Ascending aorta (tissue), 2 donors: Measurements from ENCODE around the gene NEK11. TPM values are rescaled to one million over a fixed set of nuclear protein-coding genes. Genes with fewer than 3 reads are reported as not detected.

Experiments used
- DNase-seq, 2 donors: peaks; one replicate each; pipeline ENCODE4 v3.0.0-alpha.2; 2019; ENCODE audit warnings: low spot score in 2 of 2
- H3K27ac ChIP-seq, 2 donors: fragments of 200-600 bp; sonication (generic); one replicate each; pipeline ENCODE4 v1.5.1; 2016 to 2017; ENCODE audit warnings: mild to moderate bottlenecking in 1 of 2
- H3K27me3 ChIP-seq: fragments of 200-600 bp; sonication (generic); one replicate; pipeline ENCODE4 v1.5.1; 2017
- H3K36me3 ChIP-seq, 2 donors: fragments of 200-600 bp; sonication (generic); one replicate each; pipeline ENCODE4 v1.5.1; 2016
- H3K4me1 ChIP-seq, 2 donors: fragments of 200-600 bp; sonication (generic); one replicate each; pipeline ENCODE4 v1.5.1; 2016 to 2017; ENCODE audit warnings: mild to moderate bottlenecking in 1 of 2
- H3K4me3 ChIP-seq, 2 donors: fragments of 200-600 bp; sonication (generic); one replicate each; pipeline ENCODE4 v1.5.1; 2016 to 2017; ENCODE audit warnings: mild to moderate bottlenecking in 1 of 2
- H3K9me3 ChIP-seq, 2 donors: fragments of 200-600 bp; sonication (generic); one replicate each; pipeline ENCODE4 v1.5.1; 2016
- CTCF ChIP-seq, 3 experiments: fragments of 200-600 bp in 2 of 3; fragments of 450-650 bp in 1 of 3; sonication (generic) in 2 of 3; IDR thresholded peaks; one replicate each; pipeline ENCODE4 v1.5.1; 2016 to 2019; ENCODE audit warnings: antibody characterized with exemption in 3 of 3, mild to moderate bottlenecking in 1 of 3, moderate library complexity in 1 of 3
- intact Hi-C: fragments of 100-400 bp; cut with DNase I; formaldehyde crosslinking; loops from one replicate; pipeline ENCODE4 v1.15.1; 2023
- total RNA-seq: library from RNA; depleted of rRNA; stranded (reverse); fragments of >200 nt; gene quantifications from one replicate; pipeline ENCODE4 v1.1.0, GENCODE V29; 2016

NEK11 gene
- total RNA-seq, 1 donor from 2014 or later = 4.0 TPM

DNA sequence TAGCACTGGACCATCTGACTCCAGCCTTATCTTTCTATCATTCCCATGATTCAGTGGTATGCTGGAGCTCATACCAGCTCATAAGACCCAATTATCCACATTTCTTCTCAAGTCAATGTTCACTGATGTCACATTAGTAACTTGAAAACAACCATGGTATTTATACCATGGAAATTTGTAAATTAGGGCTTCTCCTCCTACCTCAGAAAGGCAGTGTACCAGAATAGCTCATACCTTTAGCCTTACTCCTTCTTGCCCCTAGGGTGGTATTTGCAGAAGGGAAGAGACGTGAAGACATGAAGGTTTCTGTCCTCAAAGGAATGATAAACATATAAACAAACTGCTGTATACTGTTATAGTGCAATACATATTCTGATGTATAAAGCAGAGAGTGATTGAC lies 114.2 kb downstream of the NEK11 start:
- no peak overlapping the region for H3K27ac ChIP-seq

DNA sequence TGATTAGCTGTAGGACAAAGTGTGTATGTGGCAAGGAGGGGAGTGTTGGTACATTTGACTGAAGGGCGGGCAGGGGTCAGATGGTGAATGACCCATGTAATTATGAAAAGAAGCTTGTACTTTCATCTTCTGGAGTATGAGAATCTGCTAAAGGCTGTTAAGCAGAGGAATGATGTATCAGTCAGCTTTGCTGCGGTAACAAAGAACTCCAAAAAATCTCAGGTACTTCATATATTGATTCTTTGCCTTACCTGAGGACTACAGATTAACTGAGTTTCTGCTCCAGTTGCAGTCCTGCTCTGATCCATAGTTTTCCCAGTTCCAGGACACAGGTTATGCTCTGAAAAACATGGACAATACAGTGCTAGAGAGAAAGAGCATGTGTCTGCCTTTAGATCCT lies 115.1 kb downstream of the NEK11 start:
- H3K4me1 ChIP-seq = no peaks in the 10 kb centered on the region
- no peak for DNase-seq
- intact Hi-C loops = no loop called here
- H3K4me3 ChIP-seq = no peak overlapping the region
- no peak overlapping the region for H3K27ac ChIP-seq
- no peaks in the 10 kb centered on the region for H3K9me3 ChIP-seq
- no peaks in the 10 kb centered on the region for H3K27me3 ChIP-seq
- TF ChIP-seq CTCF (IDR thresholded peaks at IDR 0.05) = no peak
- H3K36me3 ChIP-seq = no peaks in the 10 kb centered on the region

More for the DNA sequence above, 114.2 kb downstream of the NEK11 start:
- H3K9me3 ChIP-seq = no peaks in the 10 kb centered on the region
- no peaks in the 10 kb centered on the region for H3K36me3 ChIP-seq
- DNase-seq = no peak
- no peaks in the 10 kb centered on the region for H3K27me3 ChIP-seq
- no peak overlapping the region for H3K4me3 ChIP-seq
- H3K4me1 ChIP-seq = no peaks in the 10 kb centered on the region
- TF ChIP-seq CTCF (IDR thresholded peaks at IDR 0.05) = no peak
- intact Hi-C loops = no loop called here

- Histone ChIP-seq H3K4me1 (no peaks in the 10 kb centered on the region), H3K36me3 (no peaks in the 10 kb centered on the region), H3K9me3 (no peaks in the 10 kb centered on the region), H3K27me3 (no peaks in the 10 kb centered on the region), H3K4me3 (no peak overlapping the region), H3K27ac (no peak overlapping the region)
- no peak for DNase-seq
- TF ChIP-seq CTCF (IDR thresholded peaks at IDR 0.05) = no peak
- intact Hi-C loops = no loop called here
Measured at GRCh38 chr3:131142580-131142979, 115.9 kb downstream of the NEK11 start.

- DNase-seq = no peak
- no peak for TF ChIP-seq CTCF (IDR thresholded peaks at IDR 0.05)
- no peaks in the 10 kb centered on the region for H3K27me3 ChIP-seq
- intact Hi-C loops = no loop called here
- no peak overlapping the region for H3K27ac ChIP-seq
- H3K4me1 ChIP-seq = no peaks in the 10 kb centered on the region
- no peaks in the 10 kb centered on the region for H3K36me3 ChIP-seq
- H3K9me3 ChIP-seq = no peaks in the 10 kb centered on the region
- no peak overlapping the region for H3K4me3 ChIP-seq
Measured at GRCh38 chr3:131143802-131144201, 117.1 kb downstream of the NEK11 start.

DNA sequence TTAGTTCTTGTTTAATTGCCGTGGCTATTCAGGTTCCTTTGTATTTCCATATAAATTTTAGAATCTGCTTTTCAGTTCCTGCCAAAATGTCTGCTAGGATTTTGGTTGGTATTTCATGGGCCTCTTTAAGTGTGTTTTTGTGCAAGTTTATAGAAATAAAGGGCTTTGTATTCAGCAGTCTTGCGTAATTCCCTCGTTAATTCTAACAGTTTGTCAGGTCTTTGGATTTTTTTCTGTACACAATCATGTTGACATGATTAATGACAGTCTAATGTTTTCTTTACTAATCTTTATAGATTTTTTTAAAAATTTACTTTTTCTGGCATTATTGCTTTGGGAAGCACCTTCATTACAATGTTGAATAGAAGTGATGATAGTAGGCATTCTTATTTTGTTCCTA lies 120.9 kb downstream of the NEK11 start:
- DNase-seq = no peak
- intact Hi-C loops = no loop called here
- no peak for TF ChIP-seq CTCF (IDR thresholded peaks at IDR 0.05)
- H3K4me1 ChIP-seq = no peaks in the 10 kb centered on the region
- H3K27ac ChIP-seq = no peak overlapping the region
- no peaks in the 10 kb centered on the region for H3K9me3 ChIP-seq
- no peaks in the 10 kb centered on the region for H3K36me3 ChIP-seq
- no peak overlapping the region for H3K4me3 ChIP-seq
- H3K27me3 ChIP-seq = no peaks in the 10 kb centered on the region

GRCh38 chr3:131158434-131158833 lies 131.8 kb downstream of the NEK11 start:
- Histone ChIP-seq H3K9me3 (no peaks in the 10 kb centered on the region), H3K27me3 (no peaks in the 10 kb centered on the region), H3K27ac (no peak overlapping the region), H3K36me3 (no peaks in the 10 kb centered on the region), H3K4me1 (no peaks in the 10 kb centered on the region), H3K4me3 (no peak overlapping the region)
- no peak for TF ChIP-seq CTCF (IDR thresholded peaks at IDR 0.05)
- DNase-seq = no peak
- intact Hi-C loops = no loop called here
